H9 (cell line): ENCODE data around the gene ZNF407. TPM values are rescaled to one million over a fixed set of nuclear protein-coding genes. Genes with fewer than 3 reads are reported as not detected.

Experiments used
- DNase-seq: peaks from one replicate; pipeline ENCODE4 v3.0.0-alpha.2; 2017
- H2AFZ ChIP-seq: one replicate; pipeline ENCODE4 v1.6.1; 2013; ENCODE audit warnings: mild to moderate bottlenecking, low read length, control low read depth, moderate library complexity
- H2AK5ac ChIP-seq: 2 replicates; pipeline ENCODE4 v1.6.1; 2013; ENCODE audit warnings: low read length, control low read depth, mixed read lengths; ENCODE audit not compliant: insufficient read length
- H2BK120ac ChIP-seq: one replicate; pipeline ENCODE4 v1.6.1; 2013; ENCODE audit warnings: low read depth, mild to moderate bottlenecking, low read length, control low read depth, inconsistent platforms; ENCODE audit not compliant: poor library complexity, severe bottlenecking
- H2BK12ac ChIP-seq: 2 replicates; pipeline ENCODE4 v1.6.1; 2013; ENCODE audit warnings: low read length, control low read depth, mixed read lengths, low read depth; ENCODE audit not compliant: insufficient read length
- H2BK15ac ChIP-seq: 2 replicates; pipeline ENCODE4 v1.6.1; 2013; ENCODE audit warnings: low read depth, low read length, control low read depth
- H2BK20ac ChIP-seq: one replicate; pipeline ENCODE4 v1.6.1; 2013; ENCODE audit warnings: low read depth, mild to moderate bottlenecking, low read length, control low read depth, inconsistent platforms; ENCODE audit not compliant: poor library complexity, severe bottlenecking
- H2BK5ac ChIP-seq: 2 replicates; pipeline ENCODE4 v1.6.1; 2013; ENCODE audit warnings: low read length, control low read depth, mixed read lengths; ENCODE audit not compliant: insufficient read length
- H3K14ac ChIP-seq: 2 replicates; pipeline ENCODE4 v1.6.1; 2013; ENCODE audit warnings: low read length, control low read depth; ENCODE audit not compliant: insufficient read depth
- H3K18ac ChIP-seq: 2 replicates; pipeline ENCODE4 v1.6.1; 2013; ENCODE audit warnings: low read depth, mild to moderate bottlenecking, mixed read lengths, low read length, control low read depth; ENCODE audit not compliant: insufficient read length
- H3K23ac ChIP-seq: 2 replicates; pipeline ENCODE4 v1.6.1; 2013; ENCODE audit warnings: low read length, control low read depth, mixed read lengths, low read depth; ENCODE audit not compliant: insufficient read length
- H3K23me2 ChIP-seq: 2 replicates; pipeline ENCODE4 v1.6.1; 2013; ENCODE audit warnings: low read depth, mild to moderate bottlenecking, mixed read lengths, low read length, control low read depth; ENCODE audit not compliant: insufficient read length, poor library complexity, severe bottlenecking
- H3K27ac ChIP-seq: 2 replicates; pipeline ENCODE4 v1.5.1; 2013; ENCODE audit warnings: low read length, control low read depth, mixed read lengths, low read depth; ENCODE audit not compliant: insufficient read length
- H3K27me3 ChIP-seq: 2 replicates; pipeline ENCODE4 v1.6.1; 2013; ENCODE audit warnings: low read length, control low read depth, inconsistent platforms; ENCODE audit not compliant: insufficient read depth
- H3K4ac ChIP-seq: 2 replicates; pipeline ENCODE4 v1.6.1; 2013; ENCODE audit warnings: low read depth, mild to moderate bottlenecking, control low read depth, inconsistent platforms, low read length, moderate library complexity
- H3K4me1 ChIP-seq: 2 replicates; pipeline ENCODE4 v1.6.1; 2013; ENCODE audit warnings: low read length, control low read depth, inconsistent platforms; ENCODE audit not compliant: insufficient read depth
- H3K4me2 ChIP-seq: 2 replicates; pipeline ENCODE4 v1.6.1; 2013; ENCODE audit warnings: low read length, control low read depth, mixed read lengths; ENCODE audit not compliant: insufficient read length, insufficient read depth
- H3K56ac ChIP-seq: 2 replicates; pipeline ENCODE4 v1.6.1; 2013; ENCODE audit warnings: low read depth, mild to moderate bottlenecking, mixed read lengths, low read length, control low read depth; ENCODE audit not compliant: insufficient read length
- H3K79me1 ChIP-seq: 2 replicates; pipeline ENCODE4 v1.6.1; 2013; ENCODE audit warnings: low read depth, mild to moderate bottlenecking, moderate library complexity, low read length, control low read depth, inconsistent platforms; ENCODE audit not compliant: insufficient read depth, poor library complexity, severe bottlenecking
- H3K79me2 ChIP-seq: 2 replicates; pipeline ENCODE4 v1.6.1; 2013; ENCODE audit warnings: low read length, control low read depth, inconsistent platforms; ENCODE audit not compliant: insufficient read depth
- H3K9ac ChIP-seq: 2 replicates; pipeline ENCODE4 v1.6.1; 2013; ENCODE audit warnings: low read length, control low read depth, mixed read lengths; ENCODE audit not compliant: insufficient read length; ENCODE audit errors: extremely low read depth
- H3K9me3 ChIP-seq: one replicate; pipeline ENCODE4 v1.6.1; 2013; ENCODE audit warnings: low read depth, low read length, inconsistent platforms; ENCODE audit not compliant: control insufficient read depth
- H3T11ph ChIP-seq: one replicate; pipeline ENCODE4 v1.6.1; 2013; ENCODE audit warnings: mild to moderate bottlenecking, low read length, control low read depth, inconsistent platforms
- H4K20me1 ChIP-seq: one replicate; pipeline ENCODE4 v1.6.1; 2013; ENCODE audit not compliant: control insufficient read depth, insufficient read length, insufficient read depth
- H4K5ac ChIP-seq: 2 replicates; pipeline ENCODE4 v1.6.1; 2013; ENCODE audit warnings: low read depth, mild to moderate bottlenecking, mixed read lengths, low read length, control low read depth; ENCODE audit not compliant: insufficient read length
- H4K8ac ChIP-seq: replicated peaks from 2 replicates; pipeline ENCODE4 v1.6.1; 2013; ENCODE audit warnings: low read length, control low read depth, mixed read lengths, low read depth; ENCODE audit not compliant: insufficient read length
- H4K91ac ChIP-seq: 2 replicates; pipeline ENCODE4 v1.6.1; 2013; ENCODE audit warnings: low read depth, mild to moderate bottlenecking, moderate library complexity, mixed read lengths, low read length, control low read depth; ENCODE audit not compliant: insufficient read length
- H3K27ac Mint-ChIP-seq, 3 experiments: 2 replicates in 2 of 3; 3 replicates in 1 of 3; pipeline ENCODE4 v1.8.0; 2020 to 2021; ENCODE audit warnings: mixed read lengths in 3 of 3, mild to moderate bottlenecking in 1 of 3, moderate library complexity in 1 of 3
- H3K27me3 Mint-ChIP-seq: 2 replicates; pipeline ENCODE4 v1.8.0; 2021; ENCODE audit warnings: low read depth, mild to moderate bottlenecking, moderate library complexity, mixed read lengths
- H3K36me3 Mint-ChIP-seq, 3 experiments: 2 replicates in 2 of 3; 3 replicates in 1 of 3; pipeline ENCODE4 v1.8.0; 2020 to 2021; ENCODE audit warnings: low read depth in 3 of 3, mixed read lengths in 3 of 3; ENCODE audit not compliant: insufficient read depth in 1 of 3
- H3K4me1 Mint-ChIP-seq, 2 experiments: 2 replicates each; pipeline ENCODE4 v1.8.0; 2020; ENCODE audit warnings: mixed read lengths in 2 of 2
- H3K4me3 Mint-ChIP-seq, 2 experiments: 2 replicates in 1 of 2; 3 replicates in 1 of 2; pipeline ENCODE4 v1.8.0; 2020 to 2021; ENCODE audit warnings: mild to moderate bottlenecking in 2 of 2, mixed read lengths in 2 of 2, moderate library complexity in 1 of 2
- H3K9me3 Mint-ChIP-seq, 2 experiments: 2 replicates in 1 of 2; 3 replicates in 1 of 2; pipeline ENCODE4 v1.8.0; 2020; ENCODE audit warnings: mild to moderate bottlenecking in 2 of 2, mixed read lengths in 2 of 2, moderate library complexity in 1 of 2
- CTCF ChIP-seq: fragments of 200-600 bp; sonication (generic); conservative IDR thresholded peaks from 3 replicates; pipeline ENCODE4 v1.8.0; 2021; ENCODE audit warnings: antibody characterized with exemption, mild to moderate bottlenecking
- WGBS: extraction: QIAGEN DNeasy Blood & Tissue Kit; methylation state at CpG from one replicate; pipeline ENCODE4 v1.1.7; 2013; ENCODE audit warnings: missing lambda C conversion rate, low lambda C conversion rate, mixed read lengths; ENCODE audit not compliant: insufficient read length; ENCODE audit errors: extremely low coverage; 5-methylcytosine and 5-hydroxymethylcytosine counted together
- total RNA-seq: library from RNA; stranded (reverse); gene quantifications from 2 replicates; pipeline ENCODE4 v1.2.1, GENCODE V29; 2021

ZNF407 gene
- total RNA-seq, 1 experiment from 2014 or later = 8.7 TPM

DNA sequence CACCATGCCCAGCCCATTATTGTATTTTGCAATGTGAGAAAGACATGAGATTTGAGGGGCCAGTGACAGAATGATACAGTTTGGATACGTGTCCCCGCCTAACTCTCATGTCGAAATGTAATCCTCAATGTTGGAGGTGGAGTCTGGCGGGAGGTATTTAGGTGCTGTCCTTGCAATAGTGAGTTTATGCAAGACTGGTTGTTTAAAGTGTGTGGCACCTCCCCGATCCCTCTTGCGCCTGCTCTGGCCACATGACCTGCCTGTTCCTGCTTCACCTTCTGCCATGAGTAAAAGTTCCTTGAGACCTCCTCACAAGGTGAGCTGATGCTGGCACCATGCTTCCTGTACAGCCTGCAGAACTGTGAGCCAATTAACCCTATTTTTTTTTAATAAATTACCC lies 46.8 kb upstream of the ZNF407 start:
- Mint-ChIP-seq H3K4me1 (no peaks in the 10 kb centered on the region; a peak in 1 of 4 replicates), H3K4me3 (no peak overlapping the region), H3K27me3 (peaks cover 16% of the 10 kb centered on the region), H3K36me3 (peaks cover 10 to 27% (median 18%) of the 10 kb centered on the region in 3 experiments), H3K27ac (no peak overlapping the region), H3K9me3 (peaks cover 39 to 51% of the 10 kb centered on the region in 2 experiments)
- Histone ChIP-seq H4K91ac (no peak overlapping the region), H2BK15ac (no peak overlapping the region), H2BK12ac (no peak overlapping the region), H3K18ac (no peak overlapping the region), H3K9me3 (peaks cover 10% of the 10 kb centered on the region), H3K79me1 (no peaks in the 10 kb centered on the region), H3K23ac (no peak overlapping the region), H2AK5ac (no peak overlapping the region), H3K27me3 (no peaks in the 10 kb centered on the region), H2BK20ac (no peak overlapping the region), H3K14ac (no peak overlapping the region), H2BK5ac (no peak overlapping the region), H3K27ac (no peak overlapping the region), H3K56ac (no peak overlapping the region), H3K9ac (no peak overlapping the region), H4K5ac (no peak overlapping the region), H2AFZ (no peak overlapping the region), H3K4me2 (no peak overlapping the region), H3K4ac (no peak overlapping the region), H3K79me2 (no peaks in the 10 kb centered on the region), H3K4me1 (no peaks in the 10 kb centered on the region), H3K23me2 (no peaks in the 10 kb centered on the region), H3T11ph (no peak overlapping the region), H4K20me1 (no peaks in the 10 kb centered on the region), H2BK120ac (no peak overlapping the region), H4K8ac (no peak overlapping the region)
- no peak for DNase-seq
- no peak for TF ChIP-seq CTCF
- WGBS = no CpG with 5 or more reads among the region's 6 CpGs
